ES-I3 (cell line): ENCODE data around the gene RGMB.

ENCODE experiments used
- H3K36me3 ChIP-seq: 2 replicates; pipeline ENCODE4 v1.6.1; 2013; ENCODE audit warnings: mild to moderate bottlenecking, low read length, control low read depth, moderate library complexity; ENCODE audit not compliant: insufficient read depth
- H3K4me1 ChIP-seq: 2 replicates; pipeline ENCODE4 v1.6.1; 2013; ENCODE audit warnings: mild to moderate bottlenecking, control low read depth, low read length; ENCODE audit not compliant: insufficient read depth
- H3K9ac ChIP-seq: 2 replicates; pipeline ENCODE4 v1.6.1; 2013; ENCODE audit warnings: low read depth, mild to moderate bottlenecking, low read length, moderate library complexity
- H3K9me3 ChIP-seq: 2 replicates; pipeline ENCODE4 v1.6.1; 2013; ENCODE audit warnings: mild to moderate bottlenecking, low read length, moderate library complexity; ENCODE audit not compliant: control insufficient read depth, insufficient read depth

RGMB gene

DNA sequence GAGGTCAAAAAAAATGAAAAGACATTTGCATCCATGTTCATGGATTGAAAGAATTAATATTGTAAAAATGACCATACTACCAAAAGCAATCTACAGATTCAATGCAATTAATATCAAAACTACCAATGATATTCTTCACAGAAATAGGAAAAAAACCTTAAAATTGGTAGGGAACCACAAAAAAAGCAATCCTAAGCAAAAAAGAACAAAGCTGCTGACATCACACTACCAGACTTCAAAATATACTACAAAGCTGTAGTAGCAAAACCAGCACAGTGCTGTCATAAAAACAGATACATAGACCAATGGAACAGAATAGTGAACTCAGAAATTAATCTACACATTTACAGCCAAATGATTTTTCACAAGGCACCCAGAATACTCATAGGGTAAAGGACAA is 34.3 kb downstream of the RGMB start:
- peaks cover 8% of the 10 kb centered on the region; the same call in 1 of the 2 replicates for H3K9me3 ChIP-seq
- H3K9ac ChIP-seq = no peak overlapping the region
- no peaks in the 10 kb centered on the region for H3K4me1 ChIP-seq
- H3K36me3 ChIP-seq = no peaks in the 10 kb centered on the region

GRCh38 chr5:98810206-98810605 is 36.7 kb downstream of the RGMB start:
- Histone ChIP-seq H3K36me3 (no peaks in the 10 kb centered on the region), H3K9me3 (0 out of 2 replicates have a peak, but pooled peaks cover 5% of the 10 kb centered on the region), H3K4me1 (no peaks in the 10 kb centered on the region), H3K9ac (no peak overlapping the region)

DNA sequence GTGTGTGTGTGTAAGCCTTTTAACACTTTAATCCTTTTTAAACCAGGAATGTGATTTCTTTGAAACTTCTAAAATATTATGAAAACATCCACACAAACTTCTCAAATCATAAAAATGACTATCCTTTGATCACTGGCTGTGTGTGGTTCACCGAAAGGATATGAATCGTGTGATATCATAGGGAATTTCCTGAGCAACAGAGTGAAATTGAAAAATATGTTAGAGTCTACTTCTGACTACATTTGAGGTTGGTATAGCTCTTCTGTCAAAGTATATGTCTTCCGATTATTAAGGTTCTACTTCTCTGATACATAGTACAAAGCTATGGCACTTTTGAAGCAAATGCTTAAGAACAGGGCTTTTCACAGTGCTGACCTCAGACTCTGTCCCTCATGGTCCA is 40.3 kb downstream of the RGMB start:
- no peak overlapping the region for H3K9ac ChIP-seq
- H3K36me3 ChIP-seq = no peaks in the 10 kb centered on the region
- no peaks in the 10 kb centered on the region for H3K9me3 ChIP-seq
- H3K4me1 ChIP-seq = no peaks in the 10 kb centered on the region

- no peaks in the 10 kb centered on the region for H3K9me3 ChIP-seq
- H3K4me1 ChIP-seq = no peaks in the 10 kb centered on the region
- no peak overlapping the region for H3K9ac ChIP-seq
- H3K36me3 ChIP-seq = no peaks in the 10 kb centered on the region
Measured at GRCh38 chr5:98816582-98817222, 43.2 kb downstream of the RGMB start.

- no peaks in the 10 kb centered on the region for H3K36me3 ChIP-seq
- H3K9me3 ChIP-seq = no peaks in the 10 kb centered on the region
- no peak overlapping the region for H3K9ac ChIP-seq
- H3K4me1 ChIP-seq = no peaks in the 10 kb centered on the region
Measured at GRCh38 chr5:98825582-98826375, 52.3 kb downstream of the RGMB start.

GRCh38 chr5:98827161-98827560 is 53.7 kb downstream of the RGMB start:
- no peaks in the 10 kb centered on the region for H3K4me1 ChIP-seq
- no peaks in the 10 kb centered on the region for H3K36me3 ChIP-seq
- H3K9me3 ChIP-seq = no peaks in the 10 kb centered on the region
- no peak overlapping the region for H3K9ac ChIP-seq

DNA sequence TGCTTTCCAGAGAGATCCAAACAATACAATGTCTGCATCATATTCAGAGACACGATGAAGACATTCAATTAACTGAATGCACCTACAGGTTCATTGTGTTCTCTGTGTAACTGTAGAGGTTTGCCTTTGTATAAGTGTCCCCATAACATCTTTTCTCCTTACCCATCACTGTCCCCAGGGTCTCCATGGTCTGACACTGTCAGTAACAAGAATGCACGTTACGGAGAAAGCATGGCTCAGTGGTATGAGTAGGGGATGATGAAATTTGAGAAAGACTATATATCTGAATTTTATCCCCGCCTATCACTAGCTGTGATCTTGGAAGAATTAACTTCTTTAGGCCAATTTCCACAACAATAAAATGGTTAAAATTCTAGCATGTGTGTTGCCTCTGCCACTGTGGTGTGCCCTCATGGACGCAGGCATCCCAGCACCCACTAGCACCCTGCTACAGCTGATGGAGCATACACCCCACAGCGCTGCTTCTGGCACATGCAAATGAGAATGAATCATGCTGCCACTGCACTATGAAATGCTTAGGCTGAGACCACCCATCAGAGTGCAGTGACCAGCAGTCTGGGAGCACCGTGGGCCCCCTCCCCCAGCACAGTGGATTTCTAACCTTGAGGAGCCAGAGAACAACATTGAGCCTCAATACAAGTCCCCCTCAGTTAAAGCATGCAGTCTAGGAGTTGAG is 54.3 kb downstream of the RGMB start:
- Histone ChIP-seq H3K9me3 (no peaks in the 10 kb centered on the region), H3K36me3 (no peaks in the 10 kb centered on the region), H3K4me1 (no peaks in the 10 kb centered on the region), H3K9ac (no peak overlapping the region)

- Histone ChIP-seq H3K4me1 (no peaks in the 10 kb centered on the region), H3K9ac (no peak overlapping the region), H3K9me3 (no peaks in the 10 kb centered on the region), H3K36me3 (no peaks in the 10 kb centered on the region)
Measured at GRCh38 chr5:98836175-98836574, 62.7 kb downstream of the RGMB start.

- no peaks in the 10 kb centered on the region for H3K4me1 ChIP-seq
- no peaks in the 10 kb centered on the region for H3K36me3 ChIP-seq
- H3K9me3 ChIP-seq = peaks cover 12% of the 10 kb centered on the region
Measured at GRCh38 chr5:98839469-98840383, 66.3 kb downstream of the RGMB start.

GRCh38 chr5:98840946-98841345 is 67.5 kb downstream of the RGMB start:
- H3K9ac ChIP-seq = no peak overlapping the region
- H3K9me3 ChIP-seq = peaks cover 17% of the 10 kb centered on the region
- no peaks in the 10 kb centered on the region for H3K4me1 ChIP-seq
- H3K36me3 ChIP-seq = no peaks in the 10 kb centered on the region

More at GRCh38 chr5:98839469-98840383, 66.3 kb downstream of the RGMB start:
- H3K9ac ChIP-seq = no peak overlapping the region

DNA sequence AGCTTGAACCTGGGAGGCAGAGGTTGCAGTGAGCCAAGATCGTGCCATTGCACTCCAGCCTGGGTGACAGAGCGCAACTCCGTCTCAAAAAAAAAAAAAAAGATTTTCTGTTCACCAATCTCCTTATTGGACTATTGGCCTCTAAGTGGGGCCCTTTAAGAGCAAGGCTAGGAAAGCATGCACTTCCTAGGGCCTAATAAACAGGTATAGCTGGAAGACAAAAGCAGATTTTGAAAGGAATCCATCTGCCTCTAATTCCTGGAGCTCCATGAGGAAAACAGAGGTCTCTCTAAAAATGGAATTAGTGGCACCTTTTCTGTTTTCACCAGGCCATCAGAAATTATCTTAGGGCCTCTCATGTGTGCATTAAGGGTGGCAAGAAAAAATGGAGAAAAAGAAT is 70.0 kb downstream of the RGMB start:
- no peaks in the 10 kb centered on the region for H3K36me3 ChIP-seq
- peaks cover 19% of the 10 kb centered on the region for H3K9me3 ChIP-seq
- H3K9ac ChIP-seq = no peak overlapping the region
- no peaks in the 10 kb centered on the region for H3K4me1 ChIP-seq

- Histone ChIP-seq H3K36me3 (no peaks in the 10 kb centered on the region), H3K9ac (no peak overlapping the region), H3K4me1 (no peaks in the 10 kb centered on the region), H3K9me3 (peaks cover 19% of the 10 kb centered on the region)
Measured at GRCh38 chr5:98844865-98845264, 71.4 kb downstream of the RGMB start.

- Histone ChIP-seq H3K9me3 (peaks cover 19% of the 10 kb centered on the region), H3K36me3 (no peaks in the 10 kb centered on the region), H3K4me1 (no peaks in the 10 kb centered on the region), H3K9ac (no peak overlapping the region)
Measured at GRCh38 chr5:98845878-98846277, 72.4 kb downstream of the RGMB start.
